Neural cell (in vitro differentiated cells): Measurements from ENCODE around the gene PLEKHS1. TPM values are rescaled to one million over a fixed set of nuclear protein-coding genes. Genes with fewer than 3 reads are reported as not detected.

ENCODE experiments used
- H2AFZ ChIP-seq: fragments of 200-600, 300-800 bp; sonication (generic), shearing (Covaris generic); 2 replicates; pipeline ENCODE4 v1.6.0; 2014; ENCODE audit warnings: low read depth, mild to moderate bottlenecking, antibody characterized with exemption, low read length, moderate library complexity
- H3F3A ChIP-seq: fragments of 200-600 bp; shearing (Covaris generic); 2 replicates; pipeline ENCODE4 v1.6.1; 2016; ENCODE audit warnings: mild to moderate bottlenecking, moderate library complexity, mixed read lengths, antibody characterized with exemption, low read length; ENCODE audit not compliant: insufficient read depth, poor library complexity, severe bottlenecking
- H3K27ac ChIP-seq: fragments of 200-600, 300-800 bp; sonication (generic), shearing (Covaris generic); 2 replicates; pipeline ENCODE4 v1.5.1; 2014; ENCODE audit warnings: mild to moderate bottlenecking, low read length, moderate library complexity
- H3K27me3 ChIP-seq: fragments of 300-800, 200-600 bp; sonication (generic), shearing (Covaris generic); 2 replicates; pipeline ENCODE4 v1.6.0; 2014; ENCODE audit warnings: mild to moderate bottlenecking, low read depth, low read length, moderate library complexity; ENCODE audit not compliant: insufficient read depth
- H3K36me3 ChIP-seq: fragments of 300-800, 200-600 bp; sonication (generic), shearing (Covaris generic); 2 replicates; pipeline ENCODE4 v1.5.1; 2014; ENCODE audit warnings: mild to moderate bottlenecking, antibody characterized with exemption, low read length, moderate library complexity; ENCODE audit not compliant: insufficient read depth
- H3K4me2 ChIP-seq: fragments of 300-800, 200-600 bp; sonication (generic), shearing (Covaris generic); 2 replicates; pipeline ENCODE4 v1.6.0; 2014; ENCODE audit warnings: mild to moderate bottlenecking, low read length
- H3K4me3 ChIP-seq: fragments of 300-800, 200-600 bp; sonication (generic), shearing (Covaris generic); 2 replicates; pipeline ENCODE4 v1.5.1; 2014; ENCODE audit warnings: mild to moderate bottlenecking, low read length, moderate library complexity
- H3K79me2 ChIP-seq: fragments of 200-600 bp; shearing (Covaris generic); replicated peaks from 2 replicates; pipeline ENCODE4 v1.6.0; 2014; ENCODE audit warnings: mild to moderate bottlenecking, low read length, moderate library complexity; ENCODE audit not compliant: insufficient read depth
- H3K9ac ChIP-seq: fragments of 300-800, 200-600 bp; sonication (generic), shearing (Covaris generic); 2 replicates; pipeline ENCODE4 v1.6.1; 2016; ENCODE audit warnings: mild to moderate bottlenecking, low read length, mixed read lengths
- H3K9me2 ChIP-seq: fragments of 200-600 bp; shearing (Covaris generic); 2 replicates; pipeline ENCODE4 v1.6.1; 2016; ENCODE audit warnings: mild to moderate bottlenecking, low read length, mixed read lengths; ENCODE audit not compliant: insufficient read depth
- H3K9me3 ChIP-seq: fragments of 200-600, 300-800 bp; sonication (generic), shearing (Covaris generic); 2 replicates; pipeline ENCODE4 v1.6.1; 2016; ENCODE audit warnings: mild to moderate bottlenecking, mixed run types, low read length, moderate library complexity, mixed read lengths
- H4K20me1 ChIP-seq: fragments of 200-600 bp; shearing (Covaris generic); 2 replicates; pipeline ENCODE4 v1.6.1; 2016; ENCODE audit warnings: mild to moderate bottlenecking, mixed run types; ENCODE audit not compliant: insufficient read depth
- EP300 ChIP-seq: fragments of 450-650 bp; conservative IDR thresholded peaks from 2 replicates; pipeline ENCODE4 v1.6.1; 2014; ENCODE audit warnings: antibody characterized with exemption, mild to moderate bottlenecking, moderate library complexity; ENCODE audit not compliant: poor library complexity, severe bottlenecking
- EZH2 ChIP-seq: fragments of 200-600, 300-800 bp; shearing (Covaris generic), sonication (generic); IDR thresholded peaks from 2 replicates; pipeline ENCODE4 v1.6.1; 2014; ENCODE audit warnings: antibody characterized with exemption, low read length, borderline replicate concordance, mild to moderate bottlenecking; ENCODE audit not compliant: insufficient read depth, poor library complexity, severe bottlenecking
- MXI1 ChIP-seq: fragments of 450-650 bp; conservative IDR thresholded peaks from 2 replicates; pipeline ENCODE4 v1.6.1; 2014; ENCODE audit warnings: antibody characterized with exemption, mild to moderate bottlenecking; ENCODE audit not compliant: poor library complexity, severe bottlenecking
- POLR2AphosphoS5 ChIP-seq: IDR thresholded peaks from 2 replicates; pipeline ENCODE4 v1.6.1; 2012
- RAD21 ChIP-seq: fragments of 450-650 bp; conservative IDR thresholded peaks from 2 replicates; pipeline ENCODE4 v1.6.1; 2014; ENCODE audit warnings: antibody characterized with exemption, mild to moderate bottlenecking, moderate library complexity
- SMC3 ChIP-seq: fragments of 450-650 bp; conservative IDR thresholded peaks from 2 replicates; pipeline ENCODE4 v1.6.1; 2014; ENCODE audit warnings: antibody characterized with exemption, mild to moderate bottlenecking, moderate library complexity; ENCODE audit not compliant: poor library complexity
- TAF1 ChIP-seq: IDR thresholded peaks from 2 replicates; pipeline ENCODE4 v1.6.1; 2012; ENCODE audit warnings: low read depth
- polyA plus RNA-seq: library from polyadenylated mRNA; depleted of rRNA; stranded (reverse); fragments of >200 nt; gene quantifications from 2 replicates; pipeline ENCODE4 v1.2.3, GENCODE V29; 2014
- TF ChIP-seq, protein P1 (sequence below): fragments of 450-650 bp; IDR thresholded peaks from 2 replicates; pipeline ENCODE4 v1.5.1; 2014; ENCODE audit warnings: antibody characterized with exemption, mild to moderate bottlenecking, moderate library complexity; ENCODE audit not compliant: poor library complexity, severe bottlenecking
- TF ChIP-seq, protein P2 (sequence below): IDR thresholded peaks from 2 replicates; pipeline ENCODE4 v1.6.1; 2012; ENCODE audit warnings: borderline replicate concordance

The PLEKHS1 gene
- polyA plus RNA-seq, 1 donor from 2014 or later = not detected

DNA sequence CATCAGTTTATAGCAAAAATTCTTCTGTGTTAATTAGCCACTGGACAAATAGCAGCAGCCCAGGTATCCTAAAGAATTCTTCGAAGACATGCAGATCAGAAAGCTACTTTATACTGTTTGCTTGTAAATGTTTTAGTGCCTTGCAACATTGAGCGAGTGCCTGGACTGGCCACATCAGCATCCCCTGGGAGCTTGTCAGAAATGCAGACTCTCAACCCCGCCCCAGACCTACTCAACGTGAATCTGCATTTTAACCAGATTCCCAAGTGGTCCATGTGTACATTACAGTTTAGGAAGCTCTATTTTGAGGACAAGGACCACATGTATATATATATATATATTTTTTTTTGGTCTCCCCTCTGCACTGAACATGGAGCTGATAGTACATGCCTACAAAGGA, 18.5 kb upstream of the PLEKHS1 start:
- no peak overlapping the region for H3K9ac ChIP-seq
- H3K9me3 ChIP-seq = no peaks in the 10 kb centered on the region
- H4K20me1 ChIP-seq = no peaks in the 10 kb centered on the region
- no peak overlapping the region for H3K4me3 ChIP-seq
- H3K9me2 ChIP-seq = no peaks in the 10 kb centered on the region
- no peak overlapping the region for H3K27ac ChIP-seq
- TF ChIP-seq POLR2AphosphoS5 (no peak), EZH2 (no peak), RAD21 (no peak), MXI1 (no peak), EP300 (no peak), TAF1 (no peak), SMC3 (no peak)
- TF ChIP-seq, protein P1, sequence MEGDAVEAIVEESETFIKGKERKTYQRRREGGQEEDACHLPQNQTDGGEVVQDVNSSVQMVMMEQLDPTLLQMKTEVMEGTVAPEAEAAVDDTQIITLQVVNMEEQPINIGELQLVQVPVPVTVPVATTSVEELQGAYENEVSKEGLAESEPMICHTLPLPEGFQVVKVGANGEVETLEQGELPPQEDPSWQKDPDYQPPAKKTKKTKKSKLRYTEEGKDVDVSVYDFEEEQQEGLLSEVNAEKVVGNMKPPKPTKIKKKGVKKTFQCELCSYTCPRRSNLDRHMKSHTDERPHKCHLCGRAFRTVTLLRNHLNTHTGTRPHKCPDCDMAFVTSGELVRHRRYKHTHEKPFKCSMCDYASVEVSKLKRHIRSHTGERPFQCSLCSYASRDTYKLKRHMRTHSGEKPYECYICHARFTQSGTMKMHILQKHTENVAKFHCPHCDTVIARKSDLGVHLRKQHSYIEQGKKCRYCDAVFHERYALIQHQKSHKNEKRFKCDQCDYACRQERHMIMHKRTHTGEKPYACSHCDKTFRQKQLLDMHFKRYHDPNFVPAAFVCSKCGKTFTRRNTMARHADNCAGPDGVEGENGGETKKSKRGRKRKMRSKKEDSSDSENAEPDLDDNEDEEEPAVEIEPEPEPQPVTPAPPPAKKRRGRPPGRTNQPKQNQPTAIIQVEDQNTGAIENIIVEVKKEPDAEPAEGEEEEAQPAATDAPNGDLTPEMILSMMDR = no peak
- TF ChIP-seq, protein P2, sequence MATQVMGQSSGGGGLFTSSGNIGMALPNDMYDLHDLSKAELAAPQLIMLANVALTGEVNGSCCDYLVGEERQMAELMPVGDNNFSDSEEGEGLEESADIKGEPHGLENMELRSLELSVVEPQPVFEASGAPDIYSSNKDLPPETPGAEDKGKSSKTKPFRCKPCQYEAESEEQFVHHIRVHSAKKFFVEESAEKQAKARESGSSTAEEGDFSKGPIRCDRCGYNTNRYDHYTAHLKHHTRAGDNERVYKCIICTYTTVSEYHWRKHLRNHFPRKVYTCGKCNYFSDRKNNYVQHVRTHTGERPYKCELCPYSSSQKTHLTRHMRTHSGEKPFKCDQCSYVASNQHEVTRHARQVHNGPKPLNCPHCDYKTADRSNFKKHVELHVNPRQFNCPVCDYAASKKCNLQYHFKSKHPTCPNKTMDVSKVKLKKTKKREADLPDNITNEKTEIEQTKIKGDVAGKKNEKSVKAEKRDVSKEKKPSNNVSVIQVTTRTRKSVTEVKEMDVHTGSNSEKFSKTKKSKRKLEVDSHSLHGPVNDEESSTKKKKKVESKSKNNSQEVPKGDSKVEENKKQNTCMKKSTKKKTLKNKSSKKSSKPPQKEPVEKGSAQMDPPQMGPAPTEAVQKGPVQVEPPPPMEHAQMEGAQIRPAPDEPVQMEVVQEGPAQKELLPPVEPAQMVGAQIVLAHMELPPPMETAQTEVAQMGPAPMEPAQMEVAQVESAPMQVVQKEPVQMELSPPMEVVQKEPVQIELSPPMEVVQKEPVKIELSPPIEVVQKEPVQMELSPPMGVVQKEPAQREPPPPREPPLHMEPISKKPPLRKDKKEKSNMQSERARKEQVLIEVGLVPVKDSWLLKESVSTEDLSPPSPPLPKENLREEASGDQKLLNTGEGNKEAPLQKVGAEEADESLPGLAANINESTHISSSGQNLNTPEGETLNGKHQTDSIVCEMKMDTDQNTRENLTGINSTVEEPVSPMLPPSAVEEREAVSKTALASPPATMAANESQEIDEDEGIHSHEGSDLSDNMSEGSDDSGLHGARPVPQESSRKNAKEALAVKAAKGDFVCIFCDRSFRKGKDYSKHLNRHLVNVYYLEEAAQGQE = no peak
- H2AFZ ChIP-seq = no peak overlapping the region
- no peak overlapping the region for H3K4me2 ChIP-seq
- no peaks in the 10 kb centered on the region for H3K36me3 ChIP-seq
- H3F3A ChIP-seq = no peaks in the 10 kb centered on the region
- no peaks in the 10 kb centered on the region for H3K27me3 ChIP-seq
- no peaks in the 10 kb centered on the region for H3K79me2 ChIP-seq

DNA sequence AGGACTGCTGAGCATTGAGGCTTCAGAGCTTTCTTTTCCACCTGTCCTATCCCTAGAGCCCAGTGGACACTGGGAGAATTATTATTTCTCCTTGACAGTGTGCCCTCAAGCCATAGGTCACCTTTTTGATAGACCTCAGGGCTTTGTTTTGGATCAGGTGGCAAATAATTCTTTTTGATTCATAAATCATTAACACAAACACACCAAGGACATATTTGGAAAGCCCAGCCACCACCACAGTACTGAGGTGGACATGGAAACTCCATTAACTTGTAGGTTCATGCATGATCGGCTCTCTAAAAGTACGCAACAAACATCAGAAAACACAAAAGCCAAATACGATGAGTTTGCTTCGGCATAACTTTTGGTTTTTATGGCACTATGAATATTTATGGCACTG, 17.8 kb upstream of the PLEKHS1 start:
- Histone ChIP-seq H2AFZ (no peak overlapping the region), H3K9ac (no peak overlapping the region), H3K4me2 (no peak overlapping the region), H3K79me2 (no peaks in the 10 kb centered on the region), H3K9me2 (no peaks in the 10 kb centered on the region), H3F3A (no peaks in the 10 kb centered on the region), H3K27me3 (no peaks in the 10 kb centered on the region), H3K9me3 (no peaks in the 10 kb centered on the region), H3K36me3 (no peaks in the 10 kb centered on the region), H3K4me3 (no peak overlapping the region), H4K20me1 (no peaks in the 10 kb centered on the region), H3K27ac (no peak overlapping the region)
- TF ChIP-seq SMC3 (no peak), RAD21 (no peak), TAF1 (no peak), EZH2 (no peak), POLR2AphosphoS5 (no peak), MXI1 (no peak), EP300 (no peak)
- TF ChIP-seq, protein P1 = no peak
- TF ChIP-seq, protein P2 = no peak
